ENCODE measurements around the gene FNDC3B.
"Not testable (repeated sequence)": the region's sequence is repeated elsewhere in the genome, so short reads cannot be mapped to it uniquely, and the experiment has no call there.

Gene FNDC3B

DNA sequence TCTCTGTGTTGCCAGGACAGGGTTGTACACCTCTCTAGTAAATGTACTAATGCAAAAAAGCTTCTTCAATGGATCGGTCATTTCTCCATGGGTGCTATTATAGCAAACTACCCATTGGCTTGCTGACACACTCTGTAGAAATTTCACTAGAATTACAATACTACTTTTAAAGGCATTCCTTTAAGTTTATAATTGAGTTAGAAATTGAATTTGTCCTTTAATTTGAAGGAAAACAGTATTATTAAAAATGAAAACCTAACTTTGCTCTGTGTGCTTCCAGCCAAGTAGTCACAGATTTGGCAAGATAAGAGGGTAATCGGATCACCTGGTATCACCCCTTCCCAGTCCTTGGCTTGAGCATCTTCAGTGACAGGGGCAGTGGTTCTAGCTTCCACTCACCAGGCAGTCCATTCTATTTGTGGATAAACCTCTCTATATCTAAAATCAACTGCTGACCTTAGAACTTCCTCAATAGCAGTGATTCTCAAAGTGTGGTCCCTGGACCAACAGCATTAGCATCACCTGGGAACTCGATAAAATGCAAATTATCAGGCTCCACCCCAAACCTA is 315.6 kb downstream of the FNDC3B start:
- no peak for DNase-seq

GRCh38 chr3:172355836-172356235 is 316.5 kb downstream of the FNDC3B start:
- DNase-seq: no peak

GRCh38 chr3:172356427-172356826 is 317.0 kb downstream of the FNDC3B start:
- no peak for DNase-seq

GRCh38 chr3:172357850-172358754 is 318.7 kb downstream of the FNDC3B start:
- no peak for DNase-seq

- no peak for DNase-seq
Observed at GRCh38 chr3:172359231-172359630, 319.9 kb downstream of the FNDC3B start.

DNA sequence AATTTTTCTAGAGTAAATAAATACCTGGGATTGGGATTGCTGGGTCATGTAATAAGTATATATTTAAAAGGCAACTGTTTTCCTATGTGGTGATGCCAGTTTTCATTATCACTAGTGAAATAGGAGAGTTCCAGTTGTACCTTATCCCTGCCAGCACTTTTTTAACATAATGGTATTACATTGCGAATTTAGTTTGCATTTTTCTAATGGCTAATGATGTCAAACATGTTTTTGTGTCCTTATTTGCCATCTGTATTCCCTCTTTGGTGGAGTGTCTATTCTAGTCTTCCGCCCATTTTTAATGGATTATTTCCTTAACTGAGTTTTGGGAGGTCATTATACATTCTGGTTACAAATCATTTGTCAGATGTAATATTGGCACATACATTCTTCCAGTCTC is 320.6 kb downstream of the FNDC3B start:
- DNase-seq: no peak

DNA sequence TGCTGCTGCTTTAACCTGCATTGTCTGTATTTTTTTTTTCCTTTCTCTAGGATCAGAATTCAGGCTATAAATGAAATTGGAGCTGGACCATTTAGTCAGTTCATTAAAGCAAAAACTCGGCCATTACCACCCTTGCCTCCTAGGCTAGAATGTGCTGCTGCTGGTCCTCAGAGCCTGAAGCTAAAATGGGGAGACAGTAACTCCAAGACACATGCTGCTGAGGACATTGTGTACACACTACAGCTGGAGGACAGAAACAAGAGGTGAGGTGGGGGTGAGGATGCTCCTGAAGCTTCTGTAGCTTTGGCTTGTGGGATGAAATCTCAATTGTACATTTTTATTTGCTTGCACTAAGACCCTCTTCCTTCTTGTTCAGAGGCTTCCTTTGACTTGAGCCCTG is 323.2 kb downstream of the FNDC3B start:
- DNase-seq: no peak

GRCh38 chr3:172364374-172365027 is 325.1 kb downstream of the FNDC3B start:
- DNase-seq: no peak

GRCh38 chr3:172365028-172365567 is 325.7 kb downstream of the FNDC3B start:
- DNase-seq: no peak

DNA sequence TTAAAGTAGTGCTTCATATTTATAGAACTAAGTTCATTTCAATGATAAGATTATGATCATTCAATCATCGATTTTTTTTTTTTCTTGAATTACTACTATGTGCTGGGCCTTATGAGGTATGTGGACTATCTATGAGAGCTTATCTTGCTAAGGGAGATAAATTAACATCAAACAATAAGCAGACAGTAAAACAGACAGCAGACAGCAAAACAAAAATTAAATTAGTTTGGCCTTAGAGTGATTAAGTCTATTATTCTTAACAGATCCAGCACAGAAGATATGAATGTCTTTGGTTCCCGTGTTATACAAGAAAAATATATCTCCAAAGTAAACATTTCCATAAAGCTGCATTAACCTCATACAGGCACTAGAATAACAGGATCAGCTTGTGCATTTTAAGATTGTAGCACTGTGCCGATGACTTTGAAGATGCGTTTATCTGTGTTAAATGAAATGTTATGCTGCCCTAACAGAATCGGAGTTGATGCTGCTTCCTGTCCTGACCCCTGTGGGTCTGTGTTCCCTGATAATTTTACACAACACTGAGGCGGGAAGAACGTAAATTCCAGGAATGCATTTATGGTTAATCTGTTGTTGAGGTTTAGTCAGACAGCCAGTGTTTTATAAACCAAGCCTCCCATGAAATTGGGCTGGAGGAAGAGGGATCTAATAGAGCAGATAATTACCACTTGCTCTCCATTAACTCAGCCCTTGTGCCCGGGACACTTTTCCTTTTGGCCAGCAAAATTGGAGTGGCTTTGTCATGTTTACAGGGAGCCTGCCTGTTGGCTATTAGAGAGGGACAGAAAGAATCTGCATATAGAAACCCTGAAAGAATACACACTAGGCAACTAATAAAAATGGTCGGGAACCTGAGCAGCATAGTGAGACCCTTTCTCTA is 328.1 kb downstream of the FNDC3B start:
- no peak for DNase-seq

DNA sequence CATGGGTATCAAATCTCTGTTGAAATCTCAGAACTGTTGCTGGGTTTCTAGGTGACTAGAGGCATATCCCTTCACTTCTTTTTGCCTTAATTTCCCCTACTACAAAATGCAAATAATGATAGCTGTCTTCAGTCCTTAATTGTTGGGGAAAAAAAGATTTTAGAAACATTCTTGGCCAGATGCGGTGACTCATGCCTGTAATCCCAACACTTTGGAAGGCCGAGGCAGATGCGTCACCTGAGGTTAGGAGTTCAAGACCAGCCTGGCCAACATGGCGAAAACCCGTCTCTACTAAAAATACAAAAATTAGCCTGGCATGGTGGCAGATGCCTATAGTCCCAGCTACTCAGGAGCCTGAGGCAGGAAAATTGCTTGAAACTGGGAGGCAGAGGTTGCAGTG is 329.2 kb downstream of the FNDC3B start:
- not testable (repeated sequence) for DNase-seq

- DNase-seq: no peak
Observed at GRCh38 chr3:172369590-172370259, 330.3 kb downstream of the FNDC3B start.

DNA sequence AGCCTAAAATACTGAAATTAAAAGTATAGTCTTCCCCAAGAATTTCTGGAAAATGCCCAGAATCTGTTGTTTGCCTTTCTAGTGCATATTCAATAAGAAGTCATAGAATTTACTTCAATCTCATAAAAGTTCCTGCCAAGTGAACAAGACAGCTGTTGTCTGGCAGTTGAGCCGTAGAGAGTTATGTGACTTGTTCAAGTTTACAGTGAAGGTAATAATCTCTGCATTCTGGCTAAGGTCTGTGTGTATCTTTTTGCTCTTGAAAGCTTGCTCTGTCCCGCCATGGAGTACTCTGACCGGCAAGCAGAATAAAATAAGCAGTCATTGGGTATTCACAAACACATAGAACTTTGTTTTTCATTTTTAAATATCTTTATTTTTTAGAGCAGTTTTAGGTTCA is 331.0 kb downstream of the FNDC3B start:
- DNase-seq: no peak

DNA sequence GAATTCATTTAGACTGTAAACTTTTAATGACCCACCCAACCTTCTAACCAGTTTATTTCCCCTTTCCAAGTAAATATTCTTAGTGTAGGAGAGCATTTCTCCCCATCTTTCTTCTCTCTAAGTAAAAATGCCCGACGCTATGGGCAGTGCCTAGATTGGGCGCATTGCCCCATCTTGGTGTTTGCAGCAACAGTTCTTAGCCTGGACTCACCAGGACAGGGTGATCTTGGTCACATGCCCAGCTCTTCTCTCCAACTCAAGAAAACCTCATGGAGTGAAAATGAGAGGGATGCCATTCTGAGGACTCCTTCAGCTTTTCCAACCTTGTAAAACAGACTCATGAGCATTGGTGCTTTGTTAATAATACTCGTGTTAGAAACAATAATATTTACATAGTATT is 332.2 kb downstream of the FNDC3B start:
- no peak for DNase-seq

DNA sequence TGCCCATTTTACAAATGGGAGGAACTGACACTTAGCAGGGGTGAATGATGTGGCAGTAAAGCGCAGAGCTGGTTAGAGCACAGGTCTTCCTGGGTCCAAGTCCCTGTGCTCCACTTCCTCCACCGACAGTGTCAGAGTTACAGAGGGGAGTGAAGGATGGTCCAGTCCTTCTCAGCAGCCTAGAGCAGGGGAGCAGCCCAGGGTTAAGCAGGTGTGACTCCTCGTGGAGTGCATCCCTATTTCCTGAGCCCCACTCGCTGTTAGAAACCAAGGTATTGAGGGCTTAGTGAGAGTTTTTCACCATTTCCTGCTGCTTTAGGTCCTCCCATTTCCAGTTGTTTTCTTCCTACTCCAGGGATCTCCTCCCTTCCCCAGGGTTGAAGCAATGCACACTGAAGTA is 333.5 kb downstream of the FNDC3B start:
- no peak for DNase-seq

DNA sequence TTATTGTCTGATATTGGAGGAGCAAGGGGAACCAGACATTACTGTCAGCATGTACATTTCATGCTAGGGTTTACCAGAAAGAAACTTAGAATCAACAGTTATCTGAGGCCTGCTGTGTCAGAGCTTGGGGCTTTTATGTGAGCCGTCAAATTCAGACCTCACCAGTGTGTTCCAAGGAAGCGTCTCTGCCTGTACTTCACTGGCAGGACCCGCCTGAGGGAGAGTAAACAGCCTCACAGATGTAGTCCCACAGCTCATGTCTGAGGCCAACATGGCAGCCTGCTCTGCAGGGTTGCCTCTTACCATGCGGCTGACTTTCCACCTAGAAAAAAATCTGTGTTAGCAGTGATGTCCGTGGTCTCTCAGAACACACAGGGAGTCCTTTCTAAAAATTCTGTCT is 334.5 kb downstream of the FNDC3B start:
- no peak for DNase-seq

DNA sequence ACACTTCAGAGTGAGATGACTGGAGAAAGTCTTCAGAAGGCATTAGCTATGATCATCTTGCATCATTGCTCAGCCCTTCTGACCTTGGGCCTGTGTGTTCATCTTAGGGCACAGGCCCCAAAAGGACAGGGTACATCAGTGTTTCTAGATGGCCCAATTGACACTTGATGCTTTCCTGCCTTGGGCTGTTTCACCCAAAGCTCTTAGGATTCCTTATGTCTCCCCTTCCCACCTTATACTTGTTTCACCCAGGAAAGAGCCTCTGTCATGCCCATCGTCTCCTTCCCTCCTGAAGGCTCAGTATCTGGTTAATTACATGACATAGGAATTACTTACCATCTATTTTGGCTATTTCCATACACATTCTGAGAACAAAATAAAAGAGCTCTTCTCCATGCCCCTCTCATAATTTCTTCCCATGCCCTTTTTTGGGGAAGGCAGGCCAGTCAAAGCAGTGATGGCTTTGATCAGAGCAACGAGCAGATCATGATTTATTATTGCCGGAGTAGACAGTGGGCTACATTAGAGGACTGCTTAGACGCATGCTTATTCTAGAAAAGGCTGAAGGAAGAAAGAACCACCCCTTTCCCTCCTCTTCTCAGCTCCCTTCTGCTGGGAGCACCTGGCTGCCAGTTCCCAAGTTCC is 335.9 kb downstream of the FNDC3B start:
- DNase-seq: no peak

- DNase-seq: no peak
Observed at GRCh38 chr3:172376402-172376801, 337.0 kb downstream of the FNDC3B start.

DNA sequence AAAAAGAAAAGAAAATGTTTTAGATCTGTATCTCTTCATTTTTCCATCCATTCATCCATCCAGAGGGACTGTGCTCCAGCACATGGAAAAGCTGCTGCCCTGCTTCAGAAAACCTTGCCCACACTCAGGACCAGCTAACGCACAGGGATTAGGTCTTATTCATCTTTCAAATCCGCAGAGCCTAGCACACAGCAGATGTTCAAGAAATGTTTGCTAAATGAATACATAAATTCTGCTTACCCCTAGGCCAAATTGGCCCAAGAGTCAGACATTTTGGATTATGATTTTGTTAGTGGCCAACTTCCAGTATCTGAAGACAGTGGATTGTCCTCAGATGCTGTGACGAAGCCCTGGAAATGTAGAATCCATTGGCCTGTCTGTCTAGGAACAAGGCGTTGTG is 337.5 kb downstream of the FNDC3B start:
- no peak for DNase-seq

- no peak for DNase-seq
Observed at GRCh38 chr3:172378439-172378838, 339.1 kb downstream of the FNDC3B start.

- no peak for DNase-seq
Observed at GRCh38 chr3:172379372-172379771, 340.0 kb downstream of the FNDC3B start.

- DNase-seq: no peak
Observed at GRCh38 chr3:172380632-172381031, 341.3 kb downstream of the FNDC3B start.
